SHP77 (cell line): ENCODE measurements around the gene CALM1.
A peak's percentile ranks its signal among the peaks of the same experiment; 100 is the strongest.
"Not testable (repeated sequence)": the region's sequence is repeated elsewhere in the genome, so short reads cannot be mapped to it uniquely, and the experiment has no call there.

Experiments
- DNase-seq, 2 experiments: peaks; one replicate each; lab custom pipeline; 2025; lab: John Stamatoyannopoulos, UW

Gene CALM1

DNA sequence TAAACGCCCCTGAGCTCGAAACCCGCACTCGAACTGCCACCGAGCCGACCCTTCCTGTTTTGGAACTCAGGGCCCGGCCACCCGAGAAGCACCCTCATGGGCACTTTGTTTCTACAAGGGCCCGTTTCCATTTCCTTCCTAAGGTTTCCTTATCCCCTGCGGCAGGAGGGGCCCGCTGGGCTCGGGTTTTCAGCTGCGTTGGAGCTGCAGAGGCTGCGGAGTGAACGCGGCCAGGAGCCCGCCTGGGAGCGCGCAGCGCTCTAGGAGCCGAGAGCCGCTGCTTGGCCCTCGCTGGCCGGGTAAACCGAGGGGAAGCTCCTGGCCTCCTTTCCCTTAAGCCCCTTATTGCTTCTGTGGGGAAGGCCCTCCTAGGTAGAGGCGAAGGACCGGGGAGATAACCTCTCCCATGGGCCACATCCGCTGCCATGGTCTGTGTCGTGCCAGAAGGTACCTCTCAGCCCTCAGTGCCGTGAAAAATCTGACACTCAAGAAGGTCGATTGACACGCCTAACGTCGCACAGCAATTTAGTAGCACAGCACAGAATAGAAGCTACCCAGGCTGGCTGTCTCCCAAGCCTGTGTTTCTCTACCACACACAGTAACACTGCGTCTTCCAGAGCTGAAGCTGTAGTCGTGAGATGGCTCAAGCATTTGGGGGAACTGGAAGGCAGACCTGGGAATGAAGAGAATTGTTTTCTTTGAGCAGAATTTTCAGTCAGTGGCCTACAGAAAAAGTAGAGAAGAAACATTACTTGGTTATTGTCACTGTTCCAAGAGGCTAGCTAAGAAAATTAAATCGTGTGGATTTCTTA, 12.9 kb upstream of the CALM1 start:
- peak; percentile 37 to 49 for DNase-seq

DNA sequence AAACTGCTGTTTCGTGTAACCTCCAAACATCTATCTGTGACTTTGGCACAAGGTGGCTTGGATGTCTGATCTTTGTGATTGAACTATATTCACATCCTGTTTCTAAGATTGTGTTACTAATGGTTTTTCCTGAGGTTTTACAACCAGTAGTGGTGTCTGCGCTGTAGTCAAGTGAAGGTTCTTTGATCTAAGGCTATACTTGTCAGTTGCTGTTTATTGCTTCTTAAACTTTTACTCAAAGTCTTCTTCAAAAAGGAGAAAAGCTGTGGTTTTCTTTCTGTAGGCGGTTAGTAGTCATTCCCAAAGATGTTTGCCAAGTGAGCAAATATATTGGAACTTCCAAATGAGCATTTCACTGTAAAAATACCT, 12.3 kb upstream of the CALM1 start:
- DNase-seq = no peak

DNA sequence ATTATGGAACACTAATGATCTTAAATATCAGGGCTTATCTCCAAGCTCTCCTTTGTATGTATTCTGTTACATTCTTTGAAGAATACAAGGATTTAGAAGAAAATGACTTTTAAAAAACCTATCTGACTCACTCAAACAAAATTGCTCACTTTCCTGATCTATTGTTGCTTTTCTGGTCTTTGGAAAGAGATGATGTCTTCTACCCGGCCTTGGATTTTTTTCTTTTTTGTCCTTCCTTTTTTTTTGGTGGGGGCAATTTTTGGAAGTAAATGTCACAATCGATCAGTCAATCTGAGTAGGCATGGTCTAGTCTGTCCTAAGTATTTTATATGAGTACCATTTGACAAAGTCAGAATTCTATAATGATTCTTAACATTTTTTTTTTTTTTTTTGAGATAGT, 10.5 kb upstream of the CALM1 start:
- DNase-seq = no peak

DNA sequence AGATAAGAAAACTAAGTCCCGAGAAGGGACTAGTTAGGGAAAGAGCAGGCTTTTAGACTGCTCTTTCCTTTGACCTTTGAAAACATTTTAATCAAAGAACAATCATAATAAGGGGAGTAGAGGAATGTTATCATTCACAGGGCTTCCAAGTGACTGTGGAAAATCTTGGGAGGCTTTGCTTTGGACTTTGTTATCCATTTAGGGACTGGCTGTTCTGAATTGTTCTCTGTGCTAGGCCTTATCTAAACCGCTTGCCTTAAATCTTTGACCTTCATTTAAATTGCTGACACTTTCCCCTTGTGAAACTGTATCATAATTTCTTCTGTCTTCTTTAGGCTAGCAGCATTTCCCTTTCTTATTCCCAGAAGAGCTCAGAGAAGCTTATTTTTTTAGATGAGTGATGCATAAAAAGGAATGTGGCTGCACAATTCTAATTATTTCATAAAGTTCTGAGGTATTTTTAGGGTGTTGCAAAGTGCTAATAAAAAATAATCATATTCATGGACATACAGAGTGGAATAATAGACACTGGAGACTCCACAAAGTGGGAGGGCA, 9.5 kb upstream of the CALM1 start:
- no peak for DNase-seq

DNA sequence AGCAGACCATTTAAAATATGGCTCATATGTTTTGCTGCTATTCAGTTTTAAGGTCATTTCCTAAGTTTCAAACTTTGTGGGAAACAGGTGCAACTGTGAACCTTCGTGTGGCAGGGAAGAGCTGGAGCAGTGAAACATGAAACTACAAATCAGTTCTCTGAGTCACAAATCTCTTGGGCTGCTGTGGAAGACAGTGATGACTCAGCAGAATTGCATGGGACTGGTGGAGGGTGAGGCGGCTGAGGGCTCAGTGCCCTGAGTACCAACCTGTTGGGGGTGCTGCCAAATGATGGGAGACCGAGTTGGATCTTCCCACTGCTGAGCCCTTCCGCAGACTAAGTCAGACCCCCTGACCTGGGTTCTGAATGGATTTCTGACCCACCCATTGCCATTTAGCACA, 8.4 kb upstream of the CALM1 start:
- DNase-seq = no peak

DNA sequence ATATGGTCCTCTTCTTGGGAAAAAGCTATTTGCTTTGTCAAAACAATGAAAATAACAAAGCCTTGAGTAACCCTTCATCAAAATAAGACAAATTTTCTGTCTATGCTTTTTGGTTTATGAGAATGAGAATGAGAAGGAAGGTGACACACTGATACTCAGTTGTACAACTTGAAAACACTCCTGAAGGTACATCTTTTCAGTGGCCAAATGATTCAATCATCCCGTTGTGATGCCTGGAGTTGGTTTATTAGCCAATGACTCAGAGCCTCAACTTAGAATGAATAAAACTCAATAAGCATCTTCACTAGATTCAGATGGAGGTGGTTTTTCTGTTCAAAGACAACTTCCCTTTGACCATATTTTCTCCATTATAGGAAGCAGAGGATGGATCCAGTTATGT, 7.8 kb upstream of the CALM1 start:
- no peak for DNase-seq

DNA sequence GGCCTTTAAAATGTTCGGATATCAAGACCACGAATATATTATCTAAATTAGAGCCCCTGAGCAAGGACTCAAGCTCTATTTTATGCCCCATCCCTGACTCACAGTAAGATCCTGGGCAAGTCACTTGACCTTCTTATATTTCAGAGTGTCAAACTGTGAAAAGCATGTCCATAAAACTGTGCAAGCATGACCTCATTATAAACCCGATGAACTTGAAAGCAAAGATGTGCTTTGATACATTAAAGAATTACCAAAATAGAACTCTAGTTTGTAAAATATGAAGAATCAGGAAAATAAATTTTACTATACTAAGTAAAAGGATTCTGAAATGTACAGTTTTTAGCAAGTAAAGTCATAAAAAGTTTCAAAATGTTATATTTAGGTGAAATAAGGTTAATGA, 2.9 kb upstream of the CALM1 start:
- DNase-seq = no peak

DNA sequence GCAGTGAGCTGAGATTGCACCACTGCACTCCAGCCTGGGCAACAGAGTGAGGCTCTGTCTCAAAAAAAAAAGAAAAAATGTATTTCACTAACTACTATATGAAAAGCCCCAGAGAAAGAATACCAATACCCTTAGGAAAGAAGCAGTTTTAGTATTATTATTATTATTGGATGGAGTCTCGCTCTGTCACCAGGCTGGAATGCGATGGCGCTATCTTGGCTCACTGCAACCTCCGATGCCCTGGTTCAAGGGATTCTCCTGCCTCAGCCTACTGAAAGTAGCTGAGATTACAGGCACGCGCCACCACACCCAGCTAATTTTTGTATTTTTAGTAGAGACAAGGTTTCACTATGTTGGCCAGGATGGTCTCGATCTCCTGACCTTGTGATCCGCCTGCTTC, 2.0 kb upstream of the CALM1 start:
- DNase-seq = not testable (repeated sequence)

DNA sequence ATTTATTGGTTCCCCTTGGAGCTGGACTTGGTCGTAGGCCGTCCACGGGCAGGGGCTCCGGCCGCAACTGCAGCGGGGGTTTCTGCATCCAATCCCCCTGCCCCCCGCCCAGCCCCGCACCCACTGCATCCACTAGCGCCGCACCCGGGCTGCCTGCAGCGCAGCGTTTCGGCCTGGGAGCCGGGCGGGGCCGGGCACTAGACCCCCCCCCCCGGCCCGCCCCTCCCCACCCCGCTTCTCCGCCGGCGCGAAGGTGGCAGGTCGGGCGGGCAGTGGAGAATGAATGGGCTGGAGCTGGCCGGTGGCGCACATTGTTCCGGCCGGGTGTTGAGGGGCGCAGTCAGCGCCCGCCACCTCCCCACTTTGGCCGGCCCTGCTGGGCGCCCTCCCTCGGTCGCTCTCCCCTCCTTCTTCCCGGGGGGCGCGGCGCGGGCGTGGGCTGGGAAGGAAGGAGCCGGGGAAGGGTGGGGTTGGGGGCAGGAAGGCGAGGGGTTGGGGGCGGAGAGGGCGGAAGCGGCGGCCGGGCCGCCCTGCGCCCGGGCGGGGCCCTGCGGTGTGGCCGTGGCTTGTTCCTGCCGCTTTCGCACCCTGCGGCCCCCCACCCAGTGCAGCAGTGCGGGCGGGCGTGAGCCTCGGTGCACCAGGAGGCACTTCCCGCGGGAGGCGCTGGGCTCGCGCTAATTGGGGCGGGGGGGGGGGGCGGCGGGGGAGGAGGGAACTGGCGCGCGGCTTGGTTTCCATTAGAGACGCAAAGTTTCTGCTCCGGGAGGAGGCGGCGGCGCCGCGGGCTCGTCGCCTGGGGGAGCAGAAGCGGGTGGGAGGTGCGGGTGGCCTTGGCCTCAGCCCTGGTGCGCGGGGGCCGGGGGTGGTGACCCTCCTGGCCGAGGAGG, 841 bp downstream of the CALM1 start:
- DNase-seq = peak; percentile 7 to 58

DNA sequence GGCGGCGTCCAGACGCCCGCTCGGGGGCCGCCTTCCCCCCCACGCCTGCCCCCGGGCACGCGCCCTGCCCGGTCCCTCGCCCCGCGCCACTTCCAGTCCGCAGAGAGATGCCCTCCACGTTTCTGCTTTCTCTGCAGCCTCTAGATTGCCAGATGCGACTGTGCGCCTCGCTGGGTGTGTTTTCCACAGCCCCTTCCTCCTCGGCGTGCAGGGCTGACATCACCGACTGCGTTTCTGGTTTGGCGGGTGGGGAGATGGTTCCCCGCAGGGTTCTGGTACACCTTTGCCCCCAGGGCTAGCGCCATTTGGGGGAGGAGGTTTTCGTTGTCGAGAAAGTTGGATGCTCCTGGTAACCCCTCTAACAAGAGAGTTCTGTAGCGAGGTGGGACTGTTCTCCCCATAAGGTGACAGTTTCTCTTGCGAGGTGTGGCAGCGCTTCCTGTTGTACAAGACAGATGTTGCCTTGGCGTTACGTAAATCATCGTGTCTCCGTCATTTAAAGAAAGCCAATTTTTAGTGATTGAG, 1.5 kb downstream of the CALM1 start:
- peak in 1 of 2 experiments; percentile 25 for DNase-seq

DNA sequence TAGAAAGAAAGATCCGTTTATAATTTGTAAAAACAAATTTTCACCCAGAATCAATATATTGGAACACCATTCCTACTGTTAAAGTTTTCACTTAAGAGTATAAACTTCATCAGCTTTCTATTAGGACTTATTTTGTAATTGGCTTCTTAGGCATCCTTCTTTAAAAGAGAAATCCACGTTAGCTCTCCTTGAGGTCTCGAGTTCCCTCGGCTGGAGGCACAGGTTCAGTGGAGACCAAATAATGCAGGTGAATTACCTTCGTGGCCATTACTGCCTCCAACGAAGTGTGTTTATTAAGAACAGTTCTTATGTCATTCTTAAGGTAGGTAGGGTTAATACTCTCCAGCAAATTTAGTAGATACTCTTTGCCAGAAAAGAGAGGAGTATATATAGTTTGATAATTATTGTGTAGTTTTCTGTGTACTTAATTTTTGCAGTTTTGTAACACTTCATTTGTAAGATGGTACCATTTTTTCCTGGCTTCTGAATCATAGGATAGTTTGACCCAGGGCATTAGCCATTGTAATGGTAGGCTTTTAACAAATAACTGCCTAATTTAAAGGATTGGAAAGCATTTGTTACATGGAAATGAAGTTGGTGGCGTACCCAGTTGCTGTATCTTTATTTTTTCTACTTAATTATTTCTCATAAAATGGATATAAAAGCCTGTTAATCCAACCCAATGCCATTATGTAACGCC, 2.2 kb downstream of the CALM1 start:
- DNase-seq = no peak

DNA sequence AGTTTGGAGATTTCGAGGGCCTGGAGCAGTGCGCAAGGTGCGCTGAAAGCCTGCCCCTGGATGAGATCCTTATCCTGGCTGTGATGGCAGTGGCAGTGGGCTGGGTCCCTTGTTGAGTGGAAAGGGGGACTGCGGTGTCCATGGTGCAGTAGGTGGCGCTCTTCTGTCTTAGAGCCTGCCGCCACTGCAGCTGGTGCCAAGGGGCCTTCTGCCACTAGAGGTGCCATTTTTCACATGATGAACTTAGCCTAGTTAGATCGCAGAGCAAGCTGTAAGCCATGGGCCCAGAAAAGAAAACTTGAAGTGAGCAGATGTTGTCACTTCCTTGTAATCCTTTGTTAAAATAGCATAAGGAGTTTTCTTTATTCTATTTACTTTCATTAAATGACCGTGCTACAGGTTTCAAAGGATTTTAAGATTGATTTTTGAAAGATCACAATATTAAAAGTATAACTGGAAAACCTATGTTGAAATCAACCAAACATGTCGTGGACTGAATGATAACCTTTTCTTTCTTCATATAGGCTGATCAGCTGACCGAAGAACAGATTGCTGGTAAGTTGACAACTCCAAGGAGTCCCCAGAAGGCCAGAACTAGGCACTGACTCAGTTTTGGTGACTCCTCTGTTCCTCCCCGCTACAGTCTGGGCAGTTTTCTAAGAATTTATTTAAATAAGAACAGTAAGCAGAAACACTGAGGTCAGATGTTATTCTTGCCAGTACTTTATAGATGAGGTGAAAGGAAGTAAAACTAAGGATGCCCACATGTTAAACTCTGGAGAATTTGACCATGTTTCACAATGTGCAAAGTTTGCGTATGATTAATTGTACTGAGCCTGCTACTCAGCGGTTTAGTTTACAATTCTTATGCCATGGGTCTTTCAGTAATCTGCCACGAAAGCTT, 3.0 kb downstream of the CALM1 start:
- peak; percentile 88 to 93 for DNase-seq

DNA sequence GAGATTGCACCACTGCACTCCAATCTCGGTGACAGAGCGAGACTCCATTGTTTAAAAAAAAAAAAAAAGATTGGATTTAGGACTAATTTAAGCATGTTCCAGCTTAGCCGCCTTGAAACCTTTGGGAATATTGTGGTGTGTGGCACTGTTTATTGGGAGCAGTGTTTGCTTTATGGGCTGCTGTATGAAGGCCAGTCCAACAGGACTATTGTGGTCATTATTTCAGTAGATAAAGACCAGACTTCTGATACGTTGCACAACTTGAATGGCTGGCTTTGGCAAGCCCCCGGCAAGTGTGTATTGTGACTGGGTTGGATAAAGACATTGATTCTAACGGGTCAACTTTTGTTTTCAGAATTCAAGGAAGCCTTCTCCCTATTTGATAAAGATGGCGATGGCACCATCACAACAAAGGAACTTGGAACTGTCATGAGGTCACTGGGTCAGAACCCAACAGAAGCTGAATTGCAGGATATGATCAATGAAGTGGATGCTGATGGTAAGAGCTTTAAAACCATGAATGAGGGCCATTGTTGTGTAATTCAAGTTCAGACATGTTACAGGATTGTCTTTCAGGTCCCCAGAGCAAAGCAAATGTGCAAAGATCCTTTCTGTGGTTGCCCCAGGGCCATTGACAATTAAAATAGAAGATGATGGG, 4.2 kb downstream of the CALM1 start:
- DNase-seq = no peak

DNA sequence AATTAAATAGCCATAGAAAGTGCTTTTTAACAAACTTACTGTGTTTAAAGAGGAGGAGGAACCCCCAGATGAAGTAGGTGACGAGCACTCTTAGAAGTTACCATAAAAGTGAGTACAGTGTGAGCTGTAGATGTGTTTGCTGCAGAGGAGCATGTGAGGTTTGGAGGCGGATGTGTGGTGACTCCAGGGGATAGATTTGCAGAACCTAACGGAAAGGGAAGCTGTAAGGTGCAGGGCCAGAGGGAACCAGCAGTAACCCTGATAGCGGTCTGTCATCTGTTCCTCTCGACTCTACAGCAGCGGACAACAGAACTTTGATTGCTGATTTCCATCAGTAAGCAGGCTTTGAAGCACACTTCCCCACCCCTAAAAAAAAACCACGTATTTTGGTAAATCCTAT, 5.2 kb downstream of the CALM1 start:
- DNase-seq = no peak

DNA sequence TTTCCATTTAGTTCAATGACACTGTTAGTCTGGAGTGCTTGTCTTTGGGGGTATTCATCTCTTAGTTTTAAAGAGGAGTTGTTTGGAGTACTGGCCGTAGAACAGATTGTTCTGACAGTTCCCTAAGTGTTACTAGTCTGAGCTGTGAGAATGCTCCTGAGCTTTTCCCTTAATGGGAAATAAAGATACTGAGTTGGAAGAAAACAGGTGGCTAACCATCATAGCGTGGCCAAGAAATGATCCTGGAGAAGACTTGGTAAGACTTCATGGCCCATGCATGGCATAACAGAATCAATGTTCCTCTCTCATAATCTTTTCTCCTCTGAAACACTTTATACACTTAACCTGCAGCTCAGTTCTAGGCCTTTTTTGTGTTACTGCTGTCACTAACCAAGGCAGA, 6.2 kb downstream of the CALM1 start:
- no peak for DNase-seq

DNA sequence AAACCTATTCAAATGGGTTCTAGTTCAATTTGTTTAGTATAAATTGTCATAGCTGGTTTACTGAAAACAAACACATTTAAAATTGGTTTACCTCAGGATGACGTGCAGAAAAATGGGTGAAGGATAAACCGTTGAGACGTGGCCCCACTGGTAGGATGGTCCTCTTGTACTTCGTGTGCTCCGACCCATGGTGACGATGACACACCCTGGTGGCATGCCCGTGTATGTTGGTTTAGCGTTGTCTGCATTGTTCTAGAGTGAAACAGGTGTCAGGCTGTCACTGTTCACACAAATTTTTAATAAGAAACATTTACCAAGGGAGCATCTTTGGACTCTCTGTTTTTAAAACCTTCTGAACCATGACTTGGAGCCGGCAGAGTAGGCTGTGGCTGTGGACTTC, 8.3 kb downstream of the CALM1 start:
- DNase-seq = no peak

DNA sequence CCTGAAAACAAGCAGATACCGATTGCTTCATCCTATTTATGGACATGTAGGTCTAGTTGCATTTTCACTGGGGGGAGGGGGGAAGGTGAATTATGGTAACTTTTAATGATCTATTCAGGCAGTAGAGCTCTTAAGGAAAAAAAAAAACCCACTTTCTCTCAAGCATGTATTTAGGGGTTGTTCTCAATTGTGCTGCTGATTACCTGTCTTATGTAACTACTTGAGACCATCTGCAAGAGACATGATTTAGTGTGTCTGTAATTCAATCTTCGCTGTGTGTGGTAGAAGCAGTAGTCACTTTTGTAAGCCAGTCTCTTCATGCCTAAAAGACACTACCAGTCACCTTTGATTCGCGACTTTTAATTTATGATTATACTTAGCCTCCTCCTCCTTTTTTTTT, 8.9 kb downstream of the CALM1 start:
- no peak for DNase-seq

DNA sequence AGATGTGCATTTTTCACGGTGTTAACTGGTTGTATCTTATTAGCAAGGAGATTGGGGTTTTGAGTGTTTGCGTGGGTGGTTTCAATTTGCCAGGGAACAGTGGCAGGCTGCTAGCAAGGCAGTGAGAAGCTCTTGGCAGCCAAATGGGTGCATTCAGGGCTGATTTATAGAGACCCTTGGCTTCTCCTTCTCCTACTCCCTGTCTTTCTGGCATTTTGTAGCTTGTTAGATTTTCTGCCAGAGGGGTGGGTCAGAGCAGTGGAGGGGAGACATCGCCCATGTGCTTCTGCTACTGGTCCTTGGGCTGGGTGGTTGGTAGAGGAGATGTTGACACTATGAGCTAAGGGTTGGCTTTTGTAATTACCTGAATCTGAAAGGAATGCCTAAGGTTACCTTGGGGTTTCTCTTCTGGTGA, 9.6 kb downstream of the CALM1 start:
- no peak for DNase-seq

DNA sequence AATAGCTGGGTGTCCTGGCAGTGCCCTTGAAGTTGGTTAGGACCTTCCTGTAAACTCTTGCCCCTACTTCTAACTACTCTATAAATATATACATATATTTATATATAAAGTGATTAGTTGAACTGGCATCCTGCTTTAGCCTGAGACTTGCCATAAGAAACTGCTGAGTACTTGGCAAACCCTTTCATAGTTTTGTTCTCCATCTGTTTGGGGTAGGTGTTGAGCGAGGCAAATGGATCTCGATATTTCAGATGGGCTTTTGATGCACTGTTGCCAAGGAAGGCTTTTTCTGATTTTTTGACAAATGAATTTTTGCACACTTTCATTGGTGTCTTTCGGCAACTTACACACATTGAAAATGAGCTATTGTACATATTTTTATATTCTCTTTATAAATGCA, 10.4 kb downstream of the CALM1 start:
- DNase-seq = no peak

DNA sequence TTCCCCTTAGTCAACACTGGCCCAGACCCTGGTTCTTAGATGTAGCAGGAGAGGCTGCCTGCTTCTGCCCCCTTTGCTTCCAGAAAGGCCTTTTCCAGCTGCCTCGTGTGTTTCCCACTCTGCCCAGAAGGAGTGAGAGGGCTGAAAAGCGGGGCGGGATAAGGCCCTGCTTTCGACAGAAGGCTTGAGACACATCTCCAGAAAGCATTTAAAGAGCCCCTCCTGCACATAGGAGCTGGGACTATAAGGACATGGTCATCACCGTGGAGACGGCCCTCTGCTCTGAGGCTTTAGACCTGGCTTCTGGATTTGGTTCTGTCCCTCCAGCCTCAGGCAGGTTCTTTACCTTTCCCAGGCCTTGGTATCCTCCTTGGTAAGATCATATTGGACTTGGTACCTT, 11.9 kb downstream of the CALM1 start:
- no peak for DNase-seq
